ENCODE measurements around the gene BTBD3.

BTBD3 gene

GRCh38 chr20:11937230-11937629 is 19.5 kb downstream of the BTBD3 start:
- in situ Hi-C loops (cut with HindIII; ENCODE audit: low sequenced_read_pairs): no loop called here
- no peak overlapping the region for H3K4me3 ChIP-seq (ENCODE audit: low read depth, low read length)
- TF ChIP-seq CTCF (IDR thresholded peaks at IDR 0.05; ENCODE audit: low read depth, low read length, missing control alignments): no peak
- DNase-seq (ENCODE audit: low read depth): no peak

GRCh38 chr20:11941593-11942246 is 24.0 kb downstream of the BTBD3 start:
- no peak for DNase-seq (ENCODE audit: low read depth)
- no peak for TF ChIP-seq CTCF (IDR thresholded peaks at IDR 0.05; ENCODE audit: low read depth, low read length, missing control alignments)
- in situ Hi-C loops (cut with HindIII; ENCODE audit: low sequenced_read_pairs): no loop called here
- no peak overlapping the region for H3K4me3 ChIP-seq (ENCODE audit: low read depth, low read length)

GRCh38 chr20:11943778-11944177 is 26.1 kb downstream of the BTBD3 start:
- no peak for DNase-seq (ENCODE audit: low read depth)
- in situ Hi-C loops (cut with HindIII; ENCODE audit: low sequenced_read_pairs): no loop called here
- no peak for TF ChIP-seq CTCF (IDR thresholded peaks at IDR 0.05; ENCODE audit: low read depth, low read length, missing control alignments)
- no peak overlapping the region for H3K4me3 ChIP-seq (ENCODE audit: low read depth, low read length)

DNA sequence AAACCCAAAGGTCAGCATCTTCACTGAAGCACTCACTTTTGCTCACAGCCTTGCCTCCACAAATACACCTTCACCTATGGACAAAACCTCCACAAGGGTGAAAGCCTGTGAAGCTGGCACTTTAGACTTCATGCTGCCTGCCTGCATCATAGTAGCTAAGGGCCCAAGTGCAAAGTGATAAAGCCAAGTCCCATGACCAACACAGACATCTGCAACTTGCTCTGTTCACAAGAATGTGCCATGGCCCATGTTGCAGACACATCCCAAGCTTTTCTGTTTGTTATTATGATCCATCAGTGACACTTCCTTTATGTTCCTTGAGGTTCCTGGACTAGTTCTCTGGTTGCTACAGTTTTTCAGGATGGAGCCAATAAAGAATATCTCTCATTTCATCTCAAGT is 31.1 kb downstream of the BTBD3 start:
- in situ Hi-C loops (cut with HindIII; ENCODE audit: low sequenced_read_pairs): no loop called here
- no peak for DNase-seq (ENCODE audit: low read depth)
- H3K4me3 ChIP-seq (ENCODE audit: low read depth, low read length): no peak overlapping the region
- no peak for TF ChIP-seq CTCF (IDR thresholded peaks at IDR 0.05; ENCODE audit: low read depth, low read length, missing control alignments)

DNA sequence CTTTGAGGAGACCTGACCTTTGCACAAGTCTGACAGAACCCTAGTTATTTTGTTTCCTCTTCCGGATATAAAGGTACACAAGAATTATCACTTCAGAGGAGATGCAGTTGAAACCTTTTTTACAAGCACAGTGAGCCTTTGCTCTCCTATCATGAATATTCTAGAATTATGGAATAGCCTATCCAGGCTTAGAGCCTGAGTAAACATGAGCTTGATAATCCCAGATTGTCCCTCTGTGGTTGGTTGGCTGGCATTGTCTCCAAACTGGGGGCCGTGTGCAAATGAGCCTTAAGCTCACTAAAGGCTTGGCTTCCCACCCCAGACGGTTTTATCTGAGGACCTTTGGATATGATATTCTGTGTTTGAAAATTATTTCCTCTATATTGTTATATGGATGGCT is 32.0 kb downstream of the BTBD3 start:
- DNase-seq (ENCODE audit: low read depth): no peak
- H3K4me3 ChIP-seq (ENCODE audit: low read depth, low read length): no peak overlapping the region
- in situ Hi-C loops (cut with HindIII; ENCODE audit: low sequenced_read_pairs): no loop called here
- TF ChIP-seq CTCF (IDR thresholded peaks at IDR 0.05; ENCODE audit: low read depth, low read length, missing control alignments): no peak

- no peak for DNase-seq (ENCODE audit: low read depth)
- in situ Hi-C loops (cut with HindIII; ENCODE audit: low sequenced_read_pairs): no loop called here
- H3K4me3 ChIP-seq (ENCODE audit: low read depth, low read length): no peak overlapping the region
- TF ChIP-seq CTCF (IDR thresholded peaks at IDR 0.05; ENCODE audit: low read depth, low read length, missing control alignments): no peak
Measured at GRCh38 chr20:11951696-11952095, 34.0 kb downstream of the BTBD3 start.

Measured in astrocyte of the cerebellum (primary cell).